Neural cell (in vitro differentiated cells): ENCODE measurements around the gene ZNF853. TPM values are rescaled to one million over a fixed set of nuclear protein-coding genes. Genes with fewer than 3 reads are reported as not detected.

Experiments used
- H2AFZ ChIP-seq: fragments of 200-600, 300-800 bp; sonication (generic), shearing (Covaris generic); 2 replicates; pipeline ENCODE4 v1.6.0; 2014; ENCODE audit warnings: low read depth, mild to moderate bottlenecking, antibody characterized with exemption, low read length, moderate library complexity
- H3F3A ChIP-seq: fragments of 200-600 bp; shearing (Covaris generic); 2 replicates; pipeline ENCODE4 v1.6.1; 2016; ENCODE audit warnings: mild to moderate bottlenecking, moderate library complexity, mixed read lengths, antibody characterized with exemption, low read length; ENCODE audit not compliant: insufficient read depth, poor library complexity, severe bottlenecking
- H3K27ac ChIP-seq: fragments of 200-600, 300-800 bp; sonication (generic), shearing (Covaris generic); 2 replicates; pipeline ENCODE4 v1.5.1; 2014; ENCODE audit warnings: mild to moderate bottlenecking, low read length, moderate library complexity
- H3K27me3 ChIP-seq: fragments of 300-800, 200-600 bp; sonication (generic), shearing (Covaris generic); 2 replicates; pipeline ENCODE4 v1.6.0; 2014; ENCODE audit warnings: mild to moderate bottlenecking, low read depth, low read length, moderate library complexity; ENCODE audit not compliant: insufficient read depth
- H3K36me3 ChIP-seq: fragments of 300-800, 200-600 bp; sonication (generic), shearing (Covaris generic); 2 replicates; pipeline ENCODE4 v1.5.1; 2014; ENCODE audit warnings: mild to moderate bottlenecking, antibody characterized with exemption, low read length, moderate library complexity; ENCODE audit not compliant: insufficient read depth
- H3K4me2 ChIP-seq: fragments of 300-800, 200-600 bp; sonication (generic), shearing (Covaris generic); 2 replicates; pipeline ENCODE4 v1.6.0; 2014; ENCODE audit warnings: mild to moderate bottlenecking, low read length
- H3K4me3 ChIP-seq: fragments of 300-800, 200-600 bp; sonication (generic), shearing (Covaris generic); 2 replicates; pipeline ENCODE4 v1.5.1; 2014; ENCODE audit warnings: mild to moderate bottlenecking, low read length, moderate library complexity
- H3K79me2 ChIP-seq: fragments of 200-600 bp; shearing (Covaris generic); replicated peaks from 2 replicates; pipeline ENCODE4 v1.6.0; 2014; ENCODE audit warnings: mild to moderate bottlenecking, low read length, moderate library complexity; ENCODE audit not compliant: insufficient read depth
- H3K9ac ChIP-seq: fragments of 300-800, 200-600 bp; sonication (generic), shearing (Covaris generic); 2 replicates; pipeline ENCODE4 v1.6.1; 2016; ENCODE audit warnings: mild to moderate bottlenecking, low read length, mixed read lengths
- H3K9me2 ChIP-seq: fragments of 200-600 bp; shearing (Covaris generic); 2 replicates; pipeline ENCODE4 v1.6.1; 2016; ENCODE audit warnings: mild to moderate bottlenecking, low read length, mixed read lengths; ENCODE audit not compliant: insufficient read depth
- H3K9me3 ChIP-seq: fragments of 200-600, 300-800 bp; sonication (generic), shearing (Covaris generic); 2 replicates; pipeline ENCODE4 v1.6.1; 2016; ENCODE audit warnings: mild to moderate bottlenecking, mixed run types, low read length, moderate library complexity, mixed read lengths
- H4K20me1 ChIP-seq: fragments of 200-600 bp; shearing (Covaris generic); 2 replicates; pipeline ENCODE4 v1.6.1; 2016; ENCODE audit warnings: mild to moderate bottlenecking, mixed run types; ENCODE audit not compliant: insufficient read depth
- CTCF ChIP-seq: fragments of 450-650 bp; IDR thresholded peaks from 2 replicates; pipeline ENCODE4 v1.5.1; 2014; ENCODE audit warnings: antibody characterized with exemption, mild to moderate bottlenecking, moderate library complexity; ENCODE audit not compliant: poor library complexity, severe bottlenecking
- EP300 ChIP-seq: fragments of 450-650 bp; conservative IDR thresholded peaks from 2 replicates; pipeline ENCODE4 v1.6.1; 2014; ENCODE audit warnings: antibody characterized with exemption, mild to moderate bottlenecking, moderate library complexity; ENCODE audit not compliant: poor library complexity, severe bottlenecking
- EZH2 ChIP-seq: fragments of 200-600, 300-800 bp; shearing (Covaris generic), sonication (generic); IDR thresholded peaks from 2 replicates; pipeline ENCODE4 v1.6.1; 2014; ENCODE audit warnings: antibody characterized with exemption, low read length, borderline replicate concordance, mild to moderate bottlenecking; ENCODE audit not compliant: insufficient read depth, poor library complexity, severe bottlenecking
- MXI1 ChIP-seq: fragments of 450-650 bp; conservative IDR thresholded peaks from 2 replicates; pipeline ENCODE4 v1.6.1; 2014; ENCODE audit warnings: antibody characterized with exemption, mild to moderate bottlenecking; ENCODE audit not compliant: poor library complexity, severe bottlenecking
- POLR2AphosphoS5 ChIP-seq: IDR thresholded peaks from 2 replicates; pipeline ENCODE4 v1.6.1; 2012
- RAD21 ChIP-seq: fragments of 450-650 bp; conservative IDR thresholded peaks from 2 replicates; pipeline ENCODE4 v1.6.1; 2014; ENCODE audit warnings: antibody characterized with exemption, mild to moderate bottlenecking, moderate library complexity
- SMC3 ChIP-seq: fragments of 450-650 bp; conservative IDR thresholded peaks from 2 replicates; pipeline ENCODE4 v1.6.1; 2014; ENCODE audit warnings: antibody characterized with exemption, mild to moderate bottlenecking, moderate library complexity; ENCODE audit not compliant: poor library complexity
- TAF1 ChIP-seq: IDR thresholded peaks from 2 replicates; pipeline ENCODE4 v1.6.1; 2012; ENCODE audit warnings: low read depth
- polyA plus RNA-seq: library from polyadenylated mRNA; depleted of rRNA; stranded (reverse); fragments of >200 nt; gene quantifications from 2 replicates; pipeline ENCODE4 v1.2.3, GENCODE V29; 2014
- TF ChIP-seq, protein P1 (sequence below): IDR thresholded peaks from 2 replicates; pipeline ENCODE4 v1.6.1; 2012; ENCODE audit warnings: borderline replicate concordance

The ZNF853 gene
- polyA plus RNA-seq, 1 donor from 2014 or later, result 8.7 TPM

DNA sequence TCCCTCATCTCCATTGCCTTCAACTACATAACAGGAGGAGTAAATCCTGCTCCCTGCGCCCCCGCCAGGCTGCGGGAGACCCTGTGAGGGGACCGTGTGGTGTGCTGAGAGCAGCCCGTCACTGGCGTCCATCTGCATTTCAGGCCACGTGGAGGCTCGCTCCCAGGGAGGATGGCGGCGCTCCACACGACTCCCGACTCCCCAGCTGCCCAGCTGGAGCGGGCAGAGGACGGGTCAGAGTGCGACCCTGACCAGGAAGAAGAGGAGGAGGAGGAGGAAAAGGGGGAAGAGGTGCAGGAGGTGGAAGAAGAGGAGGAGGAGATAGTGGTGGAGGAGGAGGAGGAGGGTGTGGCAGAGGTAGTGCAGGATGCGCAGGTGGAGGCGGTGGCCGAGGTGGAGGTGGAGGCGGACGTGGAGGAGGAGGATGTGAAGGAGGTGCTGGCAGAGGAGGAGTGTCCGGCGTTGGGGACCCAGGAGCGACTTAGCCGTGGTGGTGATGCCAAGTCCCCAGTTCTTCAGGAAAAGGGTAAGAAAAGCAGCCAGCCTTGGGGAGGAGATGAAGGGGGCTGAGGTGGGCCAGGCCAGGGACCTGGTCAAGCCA is 26.9 kb downstream of the ZNF853 start:
- Histone ChIP-seq H3K27ac (no peak overlapping the region), H3K27me3 (no peaks in the 10 kb centered on the region), H3K36me3 (no peaks in the 10 kb centered on the region), H3K4me2 (no peak overlapping the region), H4K20me1 (no peaks in the 10 kb centered on the region), H3K9me2 (no peaks in the 10 kb centered on the region), H3K4me3 (no peak overlapping the region), H3K9ac (no peak overlapping the region), H3K9me3 (no peaks in the 10 kb centered on the region), H2AFZ (no peak overlapping the region), H3K79me2 (peaks cover 31% of the 10 kb centered on the region), H3F3A (no peaks in the 10 kb centered on the region)
- no peak for TF ChIP-seq RAD21

DNA sequence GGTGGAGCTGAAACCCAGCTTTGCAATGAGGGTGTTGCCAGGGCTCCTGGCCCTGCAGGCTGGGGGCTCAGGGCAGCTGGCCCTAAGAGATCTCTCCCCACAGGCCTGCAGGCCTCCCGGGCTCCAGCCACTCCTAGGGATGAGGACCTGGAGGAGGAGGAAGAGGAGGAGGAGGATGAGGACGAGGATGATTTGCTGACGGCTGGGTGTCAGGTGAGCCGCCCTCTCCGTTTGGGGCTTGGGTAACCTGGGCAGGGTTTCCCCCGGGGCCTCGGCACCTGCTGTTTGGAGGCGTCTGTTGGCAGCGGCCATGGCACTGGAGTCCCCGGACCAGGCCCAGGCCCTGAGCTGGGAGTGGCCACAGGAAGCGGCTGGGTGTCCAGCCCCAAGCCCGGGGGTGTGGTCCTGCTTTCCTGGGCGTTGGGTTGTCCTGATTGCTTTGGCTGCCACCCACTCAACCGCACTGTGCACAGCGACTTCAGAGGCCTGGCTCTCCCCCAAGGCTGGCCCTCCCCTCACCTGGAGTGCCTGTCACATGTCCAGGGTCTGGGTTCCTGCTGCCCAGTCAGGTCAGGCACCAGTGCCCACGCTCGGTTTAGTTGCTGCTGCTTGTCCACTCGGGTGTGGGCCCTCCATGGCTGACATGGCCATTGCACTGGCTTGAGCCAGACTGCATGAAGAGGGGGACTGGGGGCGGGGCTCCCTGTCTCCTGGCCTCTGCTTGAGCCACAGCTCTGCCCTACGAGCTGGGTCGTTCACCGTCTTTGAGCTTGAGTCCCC is 27.6 kb downstream of the ZNF853 start:
- H4K20me1 ChIP-seq, result no peaks in the 10 kb centered on the region
- H3K9me3 ChIP-seq, result no peaks in the 10 kb centered on the region
- no peaks in the 10 kb centered on the region for H3K27me3 ChIP-seq
- no peak overlapping the region for H3K9ac ChIP-seq
- peaks cover 25% of the 10 kb centered on the region for H3K79me2 ChIP-seq
- no peak overlapping the region for H3K4me3 ChIP-seq
- H3K4me2 ChIP-seq, result no peak overlapping the region
- H3K9me2 ChIP-seq, result no peaks in the 10 kb centered on the region
- no peaks in the 10 kb centered on the region for H3F3A ChIP-seq
- H3K36me3 ChIP-seq, result no peaks in the 10 kb centered on the region
- no peak overlapping the region for H2AFZ ChIP-seq
- TF ChIP-seq TAF1, result no peak
- no peak for TF ChIP-seq POLR2AphosphoS5
- no peak for TF ChIP-seq EP300
- TF ChIP-seq SMC3, result no peak
- no peak for TF ChIP-seq RAD21
- TF ChIP-seq, protein P1, sequence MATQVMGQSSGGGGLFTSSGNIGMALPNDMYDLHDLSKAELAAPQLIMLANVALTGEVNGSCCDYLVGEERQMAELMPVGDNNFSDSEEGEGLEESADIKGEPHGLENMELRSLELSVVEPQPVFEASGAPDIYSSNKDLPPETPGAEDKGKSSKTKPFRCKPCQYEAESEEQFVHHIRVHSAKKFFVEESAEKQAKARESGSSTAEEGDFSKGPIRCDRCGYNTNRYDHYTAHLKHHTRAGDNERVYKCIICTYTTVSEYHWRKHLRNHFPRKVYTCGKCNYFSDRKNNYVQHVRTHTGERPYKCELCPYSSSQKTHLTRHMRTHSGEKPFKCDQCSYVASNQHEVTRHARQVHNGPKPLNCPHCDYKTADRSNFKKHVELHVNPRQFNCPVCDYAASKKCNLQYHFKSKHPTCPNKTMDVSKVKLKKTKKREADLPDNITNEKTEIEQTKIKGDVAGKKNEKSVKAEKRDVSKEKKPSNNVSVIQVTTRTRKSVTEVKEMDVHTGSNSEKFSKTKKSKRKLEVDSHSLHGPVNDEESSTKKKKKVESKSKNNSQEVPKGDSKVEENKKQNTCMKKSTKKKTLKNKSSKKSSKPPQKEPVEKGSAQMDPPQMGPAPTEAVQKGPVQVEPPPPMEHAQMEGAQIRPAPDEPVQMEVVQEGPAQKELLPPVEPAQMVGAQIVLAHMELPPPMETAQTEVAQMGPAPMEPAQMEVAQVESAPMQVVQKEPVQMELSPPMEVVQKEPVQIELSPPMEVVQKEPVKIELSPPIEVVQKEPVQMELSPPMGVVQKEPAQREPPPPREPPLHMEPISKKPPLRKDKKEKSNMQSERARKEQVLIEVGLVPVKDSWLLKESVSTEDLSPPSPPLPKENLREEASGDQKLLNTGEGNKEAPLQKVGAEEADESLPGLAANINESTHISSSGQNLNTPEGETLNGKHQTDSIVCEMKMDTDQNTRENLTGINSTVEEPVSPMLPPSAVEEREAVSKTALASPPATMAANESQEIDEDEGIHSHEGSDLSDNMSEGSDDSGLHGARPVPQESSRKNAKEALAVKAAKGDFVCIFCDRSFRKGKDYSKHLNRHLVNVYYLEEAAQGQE, result no peak
- no peak for TF ChIP-seq CTCF
- no peak for TF ChIP-seq EZH2
- no peak for TF ChIP-seq MXI1
- no peak overlapping the region for H3K27ac ChIP-seq
